GM23338 (cell line): Measurements from ENCODE around the gene DNAAF8. TPM values are rescaled to one million over a fixed set of nuclear protein-coding genes. Genes with fewer than 3 reads are reported as not detected.

Experiments used
- ATAC-seq: fragments of 200-7000 bp; cut with Tn5 transposase; 3 replicates; pipeline ENCODE4 v1.9.1; 2020
- DNase-seq: peaks from one replicate; pipeline ENCODE4 v3.0.0-alpha.2; 2015; ENCODE audit warnings: low spot score
- H2AFZ ChIP-seq: fragments of 200-600 bp; sonication (generic); 2 replicates; pipeline ENCODE4 v1.8.0; 2016; ENCODE audit warnings: antibody characterized with exemption, mild to moderate bottlenecking, moderate library complexity
- H3F3A ChIP-seq: fragments of 200-600 bp; sonication (generic); replicated peaks from 2 replicates; pipeline ENCODE4 v1.8.0; 2017; ENCODE audit warnings: antibody characterized with exemption, mixed run types, low read depth
- H3K27ac ChIP-seq: fragments of 200-600 bp; sonication (generic); 2 replicates; pipeline ENCODE4 v1.6.1; 2016; ENCODE audit warnings: low read depth
- H3K27me3 ChIP-seq: fragments of 200-600 bp; sonication (generic); 2 replicates; pipeline ENCODE4 v1.8.0; 2016; ENCODE audit warnings: mild to moderate bottlenecking, mixed run types, moderate library complexity; ENCODE audit not compliant: insufficient read depth
- H3K36me3 ChIP-seq: fragments of 200-600 bp; sonication (generic); 2 replicates; pipeline ENCODE4 v1.8.0; 2016; ENCODE audit warnings: mild to moderate bottlenecking; ENCODE audit not compliant: insufficient read depth
- H3K4me1 ChIP-seq: fragments of 200-600 bp; sonication (generic); 2 replicates; pipeline ENCODE4 v1.8.0; 2016; ENCODE audit warnings: mild to moderate bottlenecking, moderate library complexity; ENCODE audit not compliant: insufficient read depth
- H3K4me2 ChIP-seq: fragments of 200-600 bp; sonication (generic); 2 replicates; pipeline ENCODE4 v1.7.1; 2017; ENCODE audit warnings: mixed run types
- H3K4me3 ChIP-seq: fragments of 200-600 bp; sonication (generic); 2 replicates; pipeline ENCODE4 v1.6.1; 2016; ENCODE audit warnings: mixed run types
- H3K79me2 ChIP-seq: fragments of 200-600 bp; sonication (generic); replicated peaks from 2 replicates; pipeline ENCODE4 v1.8.0; 2017; ENCODE audit warnings: mild to moderate bottlenecking; ENCODE audit not compliant: insufficient read depth
- H3K9me2 ChIP-seq: fragments of 200-600 bp; sonication (generic); 2 replicates; pipeline ENCODE4 v1.8.0; 2017; ENCODE audit not compliant: insufficient read depth
- H4K20me1 ChIP-seq: fragments of 200-600 bp; sonication (generic); replicated peaks from 2 replicates; pipeline ENCODE4 v1.8.0; 2017; ENCODE audit warnings: mild to moderate bottlenecking; ENCODE audit not compliant: insufficient read depth
- H3K27ac Mint-ChIP-seq: 2 replicates; pipeline ENCODE4 v1.8.0; 2020; ENCODE audit warnings: inconsistent platforms, mild to moderate bottlenecking, moderate library complexity, mixed read lengths
- H3K27me3 Mint-ChIP-seq: 3 replicates; pipeline ENCODE4 v1.8.0; 2022; ENCODE audit warnings: low read depth, mild to moderate bottlenecking, moderate library complexity, mixed read lengths, inconsistent platforms; ENCODE audit not compliant: insufficient read depth, poor library complexity
- H3K36me3 Mint-ChIP-seq: 3 replicates; pipeline ENCODE4 v1.8.0; 2021; ENCODE audit warnings: low read depth, mild to moderate bottlenecking, inconsistent platforms, moderate library complexity, mixed read lengths
- H3K4me1 Mint-ChIP-seq: 3 replicates; pipeline ENCODE4 v1.8.0; 2020; ENCODE audit warnings: mild to moderate bottlenecking, inconsistent platforms, mixed read lengths
- H3K4me3 Mint-ChIP-seq: 3 replicates; pipeline ENCODE4 v1.8.0; 2021; ENCODE audit warnings: moderate library complexity, mild to moderate bottlenecking, inconsistent platforms, mixed read lengths
- H3K9me3 Mint-ChIP-seq: 3 replicates; pipeline ENCODE4 v1.8.0; 2020; ENCODE audit warnings: moderate library complexity, mild to moderate bottlenecking, inconsistent platforms, mixed read lengths
- CREB1 ChIP-seq: fragments of 250-450 bp; sonication (Bioruptor Pico); IDR thresholded peaks from 2 replicates; pipeline ENCODE4 v1.5.0; 2020; ENCODE audit warnings: low read depth, mild to moderate bottlenecking, moderate library complexity
- ETS1 ChIP-seq: IDR thresholded peaks from 2 replicates; pipeline ENCODE4 v1.6.1; 2016; ENCODE audit warnings: antibody characterized with exemption
- EZH2phosphoT487 ChIP-seq: fragments of 200-600 bp; sonication (generic); IDR thresholded peaks from one replicate; pipeline ENCODE4 v1.8.1; 2018; ENCODE audit warnings: antibody characterized with exemption; ENCODE audit not compliant: unreplicated experiment
- NANOG ChIP-seq: IDR thresholded peaks from 2 replicates; pipeline ENCODE4 v1.6.1; 2016; ENCODE audit warnings: antibody characterized with exemption, borderline replicate concordance
- POLR2AphosphoS5 ChIP-seq: IDR thresholded peaks from 2 replicates; pipeline ENCODE4 v1.6.1; 2016; ENCODE audit warnings: antibody characterized with exemption, low read depth
- REST ChIP-seq: IDR thresholded peaks from one replicate; pipeline ENCODE4 v1.6.1; 2018; ENCODE audit warnings: antibody characterized with exemption; ENCODE audit not compliant: unreplicated experiment
- STAT1 ChIP-seq: IDR thresholded peaks from one replicate; pipeline ENCODE4 v1.6.1; 2016; ENCODE audit warnings: antibody characterized with exemption; ENCODE audit not compliant: unreplicated experiment
- ZNF114 ChIP-seq: fragments of 250-450 bp; sonication (Bioruptor Pico); IDR thresholded peaks from 2 replicates; pipeline ENCODE4 v1.5.0; 2020; ENCODE audit warnings: mild to moderate bottlenecking, moderate library complexity
- ZNF462 ChIP-seq: fragments of 250-450 bp; sonication (Bioruptor Pico); IDR thresholded peaks from 2 replicates; pipeline ENCODE4 v1.5.0; 2020; ENCODE audit warnings: mild to moderate bottlenecking, moderate library complexity
- polyA plus RNA-seq: library from polyadenylated mRNA; unstranded; fragments of >200 nt; fragmentation: Nextera tagmentation; extraction: Ambion mirVana; gene quantifications from 2 replicates; pipeline ENCODE4 v1.2.1, GENCODE V29; 2016
- total RNA-seq: library from RNA; depleted of rRNA; stranded (reverse); fragments of >200 nt; shearing (Covaris generic); gene quantifications from 2 replicates; pipeline ENCODE4 v1.2.3, GENCODE V29; 2014

Gene DNAAF8
- total and polyA plus RNA-seq, 2 experiments from 2014 or later = 0.34 to 1.3 TPM

- Histone ChIP-seq H3F3A (peaks cover 17% of the 10 kb centered on the region; the same call in 1 of the 2 replicates), H3K9me2 (no peaks in the 10 kb centered on the region), H3K27ac (peak overlapping the region; percentile 98), H2AFZ (peak overlapping the region; percentile 80), H3K4me2 (peak overlapping the region; percentile 79), H3K79me2 (peaks cover 17% of the 10 kb centered on the region), H3K4me3 (peak overlapping the region; percentile 94), H3K27me3 (no peaks in the 10 kb centered on the region), H3K4me1 (peaks cover 19% of the 10 kb centered on the region), H4K20me1 (no peaks in the 10 kb centered on the region), H3K36me3 (no peaks in the 10 kb centered on the region)
- Mint-ChIP-seq H3K9me3 (no peaks in the 10 kb centered on the region), H3K36me3 (peaks cover 22% of the 10 kb centered on the region), H3K27me3 (peaks cover 13% of the 10 kb centered on the region), H3K4me1 (peaks cover 23% of the 10 kb centered on the region), H3K4me3 (peak overlapping the region; percentile 80), H3K27ac (peak overlapping the region; percentile 88)
- TF ChIP-seq POLR2AphosphoS5 = no peak
- no peak for TF ChIP-seq STAT1
- TF ChIP-seq CREB1 (CRISPR knock-in tag) = no peak
- TF ChIP-seq ZNF114 (CRISPR knock-in tag) = no peak
- no peak for DNase-seq
- ATAC-seq = no peak
These were observed 33.7 kb downstream of the DNAAF8 start for GRCh38 chr16:4767872-4768548.

- H3K4me1 Mint-ChIP-seq = peaks cover 23% of the 10 kb centered on the region
- DNase-seq (peak; percentile 99), ATAC-seq (peak; percentile 72)
- TF ChIP-seq CREB1 (CRISPR knock-in tag) = peak; percentile 57
- peak; percentile 92 for TF ChIP-seq ETS1
- TF ChIP-seq STAT1 = no peak
- no peak for TF ChIP-seq NANOG
- TF ChIP-seq REST = no peak
- no peak for TF ChIP-seq ZNF462 (CRISPR knock-in tag)
- TF ChIP-seq EZH2phosphoT487 = no peak
These were observed 34.4 kb downstream of the DNAAF8 start for GRCh38 chr16:4768549-4769305.

More at GRCh38 chr16:4768549-4769305, 34.4 kb downstream of the DNAAF8 start:
- Histone ChIP-seq H4K20me1 (no peaks in the 10 kb centered on the region), H3K4me1 (peaks cover 19% of the 10 kb centered on the region), H3K27ac (peak overlapping the region; percentile 98; the same call in 1 of the 2 replicates), H3F3A (peaks cover 17% of the 10 kb centered on the region; the same call in 1 of the 2 replicates), H3K79me2 (peaks cover 17% of the 10 kb centered on the region), H3K27me3 (no peaks in the 10 kb centered on the region), H2AFZ (peak overlapping the region; percentile 90), H3K4me3 (peak overlapping the region; percentile 94), H3K4me2 (peak overlapping the region; percentile 89), H3K36me3 (no peaks in the 10 kb centered on the region), H3K9me2 (no peaks in the 10 kb centered on the region)
- H3K27me3 Mint-ChIP-seq = peaks cover 13% of the 10 kb centered on the region
- H3K9me3 Mint-ChIP-seq = no peaks in the 10 kb centered on the region
- peaks cover 15% of the 10 kb centered on the region for H3K36me3 Mint-ChIP-seq
- peak overlapping the region; percentile 80 for H3K4me3 Mint-ChIP-seq
- peak overlapping the region; percentile 88 for H3K27ac Mint-ChIP-seq
